GM10248 (cell line): ENCODE measurements around the gene NUCB1.
"Not testable (repeated sequence)": the region's sequence is repeated elsewhere in the genome, so short reads cannot be mapped to it uniquely, and the experiment has no call there.

Experiments
- CTCF ChIA-PET: fragments of 300-600 bp; sonication (Branson Sonifier 250); formaldehyde crosslinking; extraction: SDS; loops from one replicate; lab custom pipeline; 2021; ENCODE audit warnings: antibody characterized with exemption; lab: Yijun Ruan, JAX
- POLR2A ChIA-PET: fragments of 350-650 bp; sonication (Branson Sonifier 250); formaldehyde crosslinking; extraction: SDS; loops from one replicate; lab custom pipeline; 2020; ENCODE audit warnings: antibody characterized with exemption; lab: Yijun Ruan, JAX
- DNase-seq: peaks from one replicate; pipeline ENCODE4 v3.0.0; 2012; ENCODE audit errors: extremely low spot score
- TF ChIP-seq, protein P1 (sequence below): IDR thresholded peaks from 2 replicates; pipeline ENCODE4 v1.5.1; 2012; ENCODE audit warnings: mild to moderate bottlenecking, low read depth; ENCODE audit errors: extremely low read depth, missing control alignments, control extremely low read depth

Gene NUCB1

DNA sequence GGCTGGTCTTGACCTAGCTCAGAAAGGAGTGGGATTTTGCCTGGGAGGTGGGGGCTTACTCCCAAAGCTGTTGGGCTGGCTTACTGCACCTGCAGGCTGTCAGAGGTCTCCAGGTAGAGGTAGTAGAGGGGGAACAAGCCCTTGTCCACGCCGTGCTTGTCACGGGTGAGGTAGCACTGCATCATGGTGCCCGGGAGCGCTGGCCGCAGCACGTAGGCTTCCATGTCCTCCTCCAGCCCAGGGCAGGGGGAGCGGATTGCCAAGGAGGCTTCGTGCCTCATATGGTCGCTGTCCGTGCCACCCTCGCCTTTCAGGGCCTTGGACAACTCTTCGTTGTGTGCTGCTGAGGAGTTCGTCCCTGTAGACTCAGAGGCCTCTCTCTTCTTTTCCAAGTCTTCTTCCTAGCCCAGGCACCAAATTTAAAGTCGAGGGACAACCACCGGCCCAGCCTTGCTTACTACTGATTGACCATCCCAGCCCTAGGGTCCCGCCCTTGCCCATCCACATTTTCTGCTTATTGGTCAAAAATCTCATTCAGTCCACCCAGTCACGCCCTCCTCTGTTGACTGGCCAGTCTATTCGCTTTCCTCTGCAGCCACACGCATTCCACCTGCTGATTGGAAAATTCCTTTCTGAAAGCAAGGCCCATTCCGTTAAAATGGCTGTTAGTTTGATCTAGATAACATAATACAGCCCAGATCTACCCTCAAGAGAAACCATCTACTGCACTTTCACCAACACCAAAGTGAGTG is 12.1 kb upstream of the NUCB1 start:
- ChIA-PET CTCF (interaction anchor here (1.4 kb wide), 1 partner anchor 44 kb away, joined by 3 read pairs; no protein-coding TSS in a partner anchor), POLR2A (interaction anchor here (1.4 kb wide), 1 partner anchor 12 kb away, joined by 6 read pairs; no protein-coding TSS in a partner anchor)
- TF ChIP-seq, protein P1, sequence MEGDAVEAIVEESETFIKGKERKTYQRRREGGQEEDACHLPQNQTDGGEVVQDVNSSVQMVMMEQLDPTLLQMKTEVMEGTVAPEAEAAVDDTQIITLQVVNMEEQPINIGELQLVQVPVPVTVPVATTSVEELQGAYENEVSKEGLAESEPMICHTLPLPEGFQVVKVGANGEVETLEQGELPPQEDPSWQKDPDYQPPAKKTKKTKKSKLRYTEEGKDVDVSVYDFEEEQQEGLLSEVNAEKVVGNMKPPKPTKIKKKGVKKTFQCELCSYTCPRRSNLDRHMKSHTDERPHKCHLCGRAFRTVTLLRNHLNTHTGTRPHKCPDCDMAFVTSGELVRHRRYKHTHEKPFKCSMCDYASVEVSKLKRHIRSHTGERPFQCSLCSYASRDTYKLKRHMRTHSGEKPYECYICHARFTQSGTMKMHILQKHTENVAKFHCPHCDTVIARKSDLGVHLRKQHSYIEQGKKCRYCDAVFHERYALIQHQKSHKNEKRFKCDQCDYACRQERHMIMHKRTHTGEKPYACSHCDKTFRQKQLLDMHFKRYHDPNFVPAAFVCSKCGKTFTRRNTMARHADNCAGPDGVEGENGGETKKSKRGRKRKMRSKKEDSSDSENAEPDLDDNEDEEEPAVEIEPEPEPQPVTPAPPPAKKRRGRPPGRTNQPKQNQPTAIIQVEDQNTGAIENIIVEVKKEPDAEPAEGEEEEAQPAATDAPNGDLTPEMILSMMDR: no peak
- no peak for DNase-seq

DNA sequence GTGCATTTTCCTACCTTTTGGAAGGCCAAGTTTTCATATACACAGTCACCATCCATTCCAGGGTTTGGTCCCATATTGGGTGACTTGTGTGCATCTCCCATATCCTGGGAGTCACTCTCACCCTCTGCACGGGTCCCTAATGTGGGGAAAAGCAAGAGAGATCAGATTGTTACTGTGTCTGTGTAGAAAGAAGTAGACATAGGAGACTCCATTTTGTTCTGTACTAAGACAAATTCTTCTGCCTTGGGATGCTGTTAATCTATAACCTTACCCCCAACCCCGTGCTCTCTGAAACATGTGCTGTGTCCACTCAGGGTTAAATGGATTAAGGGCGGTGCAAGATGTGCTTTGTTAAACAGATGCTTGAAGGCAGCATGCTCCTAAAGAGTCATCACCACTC is 10.6 kb upstream of the NUCB1 start:
- not testable (repeated sequence) for DNase-seq
- ChIA-PET POLR2A (interaction anchor here (0.5 to 1.4 kb wide), 2 partner anchors 11 to 14 kb away, joined by 3 to 6 read pairs; no protein-coding TSS in a partner anchor), CTCF (interaction anchor here (1.4 kb wide), 1 partner anchor 43 kb away, joined by 3 read pairs; no protein-coding TSS in a partner anchor)

DNA sequence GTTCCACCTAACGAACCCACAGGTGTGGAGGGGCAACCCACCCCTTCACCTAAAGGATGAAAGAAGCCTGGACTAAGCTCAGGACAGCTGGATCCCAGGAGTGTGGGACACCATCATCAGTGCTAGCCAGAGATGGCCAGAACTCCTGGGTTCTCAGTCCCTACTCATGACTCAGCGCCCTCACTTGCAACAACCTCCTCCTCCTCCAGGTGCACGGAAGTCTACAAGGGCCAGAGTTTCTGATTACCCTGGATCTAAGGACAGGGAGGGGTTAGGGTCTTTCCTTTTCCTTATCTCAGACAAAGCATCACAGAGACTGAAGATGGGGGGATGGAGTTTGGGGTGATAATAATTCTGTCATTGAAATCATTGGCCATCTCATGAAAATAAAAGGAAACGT is 9.6 kb upstream of the NUCB1 start:
- ChIA-PET POLR2A (interaction anchor here (0.6 to 1.0 kb wide), 2 partner anchors 10 to 16 kb away, joined by 6 to 7 read pairs; no protein-coding TSS in a partner anchor), CTCF (no interaction called here)
- TF ChIP-seq, protein P1: no peak
- no peak for DNase-seq

DNA sequence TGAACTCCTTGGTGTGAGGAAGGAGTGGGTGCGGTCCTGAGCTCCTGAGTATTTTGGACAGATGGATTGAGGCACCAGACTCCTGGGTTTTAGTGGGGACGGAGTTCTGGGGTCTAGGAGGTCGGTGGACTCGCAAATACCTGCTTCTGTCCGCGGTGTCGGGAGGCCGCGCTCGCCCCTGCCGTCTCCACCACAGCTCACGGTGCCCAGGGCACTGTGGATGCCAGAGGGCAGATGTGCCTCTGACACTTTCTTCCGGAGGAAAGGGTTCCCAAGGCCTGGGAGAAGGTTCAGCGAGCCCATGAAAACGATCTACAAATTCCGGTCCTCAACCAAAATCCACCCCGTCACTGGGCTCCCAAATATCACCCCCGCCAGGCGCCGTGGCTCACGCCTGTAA is 4.9 kb upstream of the NUCB1 start:
- DNase-seq: no peak
- ChIA-PET CTCF (interaction anchor here (1.2 kb wide), 1 partner anchor 75 kb away, joined by 3 read pairs; no protein-coding TSS in a partner anchor), POLR2A (interaction anchor here (0.6 to 1.8 kb wide), 7 partner anchors 12 to 71 kb away, joined by 3 to 9 read pairs (median 4); no protein-coding TSS in a partner anchor)
- TF ChIP-seq, protein P1: no peak

DNA sequence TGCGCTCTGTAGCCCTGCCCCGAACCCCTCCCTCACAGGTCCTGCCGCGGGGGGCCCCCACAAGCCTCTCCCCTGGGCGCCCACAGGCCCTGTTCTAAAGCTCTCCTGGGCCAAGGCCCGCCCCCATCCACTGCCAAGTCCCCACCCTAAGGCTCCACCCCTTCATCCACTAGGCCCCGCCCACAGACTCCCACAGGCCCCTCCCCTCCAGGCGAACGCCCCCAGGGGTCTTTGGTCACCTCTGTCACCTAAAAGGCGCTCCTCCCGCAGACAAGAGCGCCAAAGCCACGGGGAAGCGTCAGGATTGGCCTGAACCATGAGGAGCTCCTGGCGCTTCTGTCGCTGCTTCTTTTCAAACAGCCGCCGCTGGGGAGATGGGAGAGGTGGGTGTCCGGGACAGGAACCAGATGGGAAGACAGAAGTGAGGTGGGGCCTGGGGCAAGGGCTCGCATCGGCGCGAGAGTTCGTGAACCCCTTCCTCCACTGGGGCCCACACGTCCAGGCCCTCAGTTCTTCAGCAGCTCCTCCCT is 3.9 kb upstream of the NUCB1 start:
- DNase-seq: peak; percentile 79
- ChIA-PET POLR2A (interaction anchor here (0.5 to 1.8 kb wide), 13 partner anchors 15 to 532 kb away, joined by 3 to 9 read pairs (median 4); partner anchors contain the start of genes FTL, PPP1R15A, SYNGR4 and TMEM143), CTCF (interaction anchor here (0.8 to 1.9 kb wide), 3 partner anchors 10 to 20 kb away, joined by 3 to 4 read pairs (median 4); no protein-coding TSS in a partner anchor)
- TF ChIP-seq, protein P1: no peak

DNA sequence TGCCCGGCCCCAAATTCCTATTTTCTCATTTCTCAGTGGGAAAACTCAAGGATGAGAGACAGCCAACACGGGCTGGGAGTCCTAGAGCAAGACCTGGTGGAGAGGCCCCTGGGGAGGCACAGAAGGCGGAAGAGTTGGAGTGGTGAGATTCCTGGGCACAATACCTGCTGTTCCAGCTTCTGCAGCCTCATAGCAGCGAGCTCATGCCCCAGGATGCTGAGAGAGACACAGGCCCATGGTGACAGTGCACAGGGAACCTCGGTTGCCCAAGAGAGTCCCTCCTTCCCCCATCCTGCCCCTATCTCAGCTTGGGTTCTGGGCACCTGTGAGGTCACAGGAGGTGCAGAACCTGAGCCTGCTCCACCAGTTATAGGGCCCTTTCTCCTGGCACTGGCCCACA is 2.9 kb upstream of the NUCB1 start:
- ChIA-PET POLR2A (interaction anchor here (0.5 to 1.8 kb wide), 2 partner anchors 9 to 23 kb away, joined by 4 to 9 read pairs; no protein-coding TSS in a partner anchor), CTCF (interaction anchor here (1.9 kb wide), 1 partner anchor 19 kb away, joined by 4 read pairs; no protein-coding TSS in a partner anchor)
- no peak for DNase-seq
- TF ChIP-seq, protein P1: no peak

DNA sequence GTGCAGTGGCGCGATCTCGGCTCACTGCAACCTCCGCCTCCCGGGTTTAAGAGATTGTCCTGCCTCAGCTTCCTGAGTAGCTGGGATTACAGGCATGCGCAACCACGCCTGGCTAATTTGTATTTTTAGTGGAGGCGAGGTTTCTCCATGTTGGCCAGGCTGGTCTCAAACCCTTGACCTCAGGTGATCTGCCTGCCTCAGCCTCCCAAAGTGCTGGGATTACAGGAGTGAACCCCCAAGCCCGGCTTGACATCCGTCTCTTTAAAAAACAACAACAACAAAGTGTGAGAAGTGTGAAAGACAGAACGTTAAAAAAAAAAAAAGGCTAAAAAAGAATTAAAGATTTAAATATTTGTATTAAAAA is 744 bp upstream of the NUCB1 start:
- CTCF ChIA-PET: interaction anchor here (1.2 to 1.7 kb wide), 3 partner anchors 64 to 104 kb away, joined by 3 to 6 read pairs (median 5); no protein-coding TSS in a partner anchor
- DNase-seq: not testable (repeated sequence)
- POLR2A ChIA-PET: interaction anchor here (0.6 to 3.5 kb wide), 8 partner anchors 13 to 81 kb away, joined by 4 to 30 read pairs (median 6); partner anchors contain the start of gene PPP1R15A
